AG20443 (cell line): Measurements from ENCODE around the gene FBLN7.
"Not testable (repeated sequence)": the region's sequence is repeated elsewhere in the genome, so short reads cannot be mapped to it uniquely, and the experiment has no call there.

Experiments
- DNase-seq: peaks from one replicate; pipeline ENCODE4 v3.0.0; 2012; ENCODE audit warnings: low spot score, mixed read lengths

FBLN7 gene

DNA sequence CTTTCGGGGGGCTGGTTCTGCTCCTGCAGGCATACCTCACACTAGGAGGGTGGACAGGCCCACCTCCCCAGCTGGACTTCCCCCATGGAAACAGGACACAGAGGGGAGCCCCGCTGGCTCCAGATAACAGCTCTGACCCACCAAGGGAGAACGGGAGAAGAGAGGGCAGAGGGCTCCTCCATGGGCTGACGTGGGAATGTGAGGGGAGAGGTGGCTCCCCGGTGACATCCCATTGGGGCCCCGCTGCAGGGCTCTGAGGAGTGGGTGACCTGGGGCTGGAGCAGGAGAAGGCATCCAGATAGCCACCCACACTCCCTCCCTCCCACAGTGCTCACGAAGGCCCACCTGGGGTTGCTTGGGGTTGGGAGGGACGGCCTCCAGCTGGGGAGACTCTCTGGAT lies 45.9 kb downstream of the FBLN7 start:
- no peak for DNase-seq

DNA sequence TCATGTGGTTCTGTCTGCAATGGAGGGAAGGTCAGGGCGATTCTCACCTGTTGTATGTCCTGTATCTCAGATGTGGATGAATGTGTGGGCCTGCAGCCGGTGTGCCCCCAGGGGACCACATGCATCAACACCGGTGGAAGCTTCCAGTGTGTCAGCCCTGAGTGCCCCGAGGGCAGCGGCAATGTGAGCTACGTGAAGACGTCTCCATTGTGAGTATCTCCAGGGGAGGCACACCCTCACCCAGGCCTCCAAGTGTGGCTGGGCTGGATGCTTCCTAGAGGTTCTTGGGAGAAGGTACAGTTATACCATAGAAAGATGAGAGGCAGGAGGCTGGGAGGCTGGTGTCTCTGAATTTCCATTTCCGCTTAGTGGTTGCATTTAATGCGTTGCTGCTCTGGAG lies 46.9 kb downstream of the FBLN7 start:
- no peak for DNase-seq

DNA sequence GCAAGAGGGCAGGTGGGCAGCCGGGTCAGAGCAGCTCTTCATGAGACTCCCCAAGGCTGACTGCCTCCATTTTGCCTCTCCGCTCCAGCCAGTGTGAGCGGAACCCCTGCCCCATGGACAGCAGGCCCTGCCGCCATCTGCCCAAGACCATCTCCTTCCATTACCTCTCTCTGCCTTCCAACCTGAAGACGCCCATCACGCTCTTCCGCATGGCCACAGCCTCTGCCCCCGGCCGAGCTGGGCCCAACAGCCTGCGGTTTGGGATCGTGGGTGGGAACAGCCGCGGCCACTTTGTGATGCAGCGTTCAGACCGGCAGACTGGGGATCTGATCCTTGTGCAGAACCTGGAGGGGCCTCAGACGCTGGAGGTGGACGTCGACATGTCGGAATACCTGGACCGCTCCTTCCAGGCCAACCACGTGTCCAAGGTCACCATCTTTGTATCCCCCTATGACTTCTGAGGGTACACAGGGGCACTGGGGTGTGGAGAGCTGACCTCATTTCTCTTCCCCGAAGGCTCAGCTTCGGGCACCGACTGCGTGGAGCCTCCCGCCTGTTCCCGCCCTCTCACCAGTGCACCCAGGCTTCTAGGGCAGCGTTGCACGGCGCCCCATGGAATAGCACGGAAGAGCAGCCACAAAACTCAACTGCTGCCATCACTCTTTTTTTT lies 49.0 kb downstream of the FBLN7 start:
- DNase-seq, result no peak

DNA sequence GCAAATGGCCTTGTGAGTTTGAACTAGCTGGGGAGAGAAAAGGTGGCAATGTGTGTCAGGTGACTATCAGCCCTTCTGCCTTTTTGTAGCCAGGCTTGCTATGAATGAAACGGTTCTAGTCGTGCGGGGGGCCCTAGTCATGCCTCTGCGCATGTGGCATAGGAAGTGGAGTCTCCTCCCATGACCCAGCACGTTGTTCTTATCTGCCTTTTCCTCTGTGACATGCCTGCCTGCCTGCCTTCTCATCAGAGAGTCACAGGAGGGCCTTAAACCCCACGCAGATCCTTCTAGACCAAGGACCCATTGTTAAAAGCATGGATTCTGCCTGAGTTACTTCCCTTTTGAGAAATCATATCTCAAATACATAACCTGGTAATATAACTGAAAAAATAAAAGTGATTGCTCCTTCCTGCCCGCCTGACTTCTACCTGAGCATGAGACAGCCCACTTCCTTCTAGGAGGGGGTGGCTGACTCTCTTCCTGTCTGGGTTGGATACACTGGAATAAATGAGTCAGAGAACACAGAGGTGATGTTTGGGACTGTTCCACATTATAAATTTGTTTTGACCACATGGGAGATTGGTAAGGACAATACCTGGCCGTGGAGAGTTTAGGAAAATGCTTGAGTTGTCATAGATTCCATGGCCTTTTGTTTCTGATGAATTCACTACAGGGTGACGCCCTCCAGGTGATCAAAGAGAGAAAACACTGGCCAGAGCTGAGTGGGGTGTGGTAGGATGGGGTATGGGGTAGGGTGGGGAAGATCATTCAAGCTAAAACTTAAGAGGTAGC lies 49.8 kb downstream of the FBLN7 start:
- no peak for DNase-seq

DNA sequence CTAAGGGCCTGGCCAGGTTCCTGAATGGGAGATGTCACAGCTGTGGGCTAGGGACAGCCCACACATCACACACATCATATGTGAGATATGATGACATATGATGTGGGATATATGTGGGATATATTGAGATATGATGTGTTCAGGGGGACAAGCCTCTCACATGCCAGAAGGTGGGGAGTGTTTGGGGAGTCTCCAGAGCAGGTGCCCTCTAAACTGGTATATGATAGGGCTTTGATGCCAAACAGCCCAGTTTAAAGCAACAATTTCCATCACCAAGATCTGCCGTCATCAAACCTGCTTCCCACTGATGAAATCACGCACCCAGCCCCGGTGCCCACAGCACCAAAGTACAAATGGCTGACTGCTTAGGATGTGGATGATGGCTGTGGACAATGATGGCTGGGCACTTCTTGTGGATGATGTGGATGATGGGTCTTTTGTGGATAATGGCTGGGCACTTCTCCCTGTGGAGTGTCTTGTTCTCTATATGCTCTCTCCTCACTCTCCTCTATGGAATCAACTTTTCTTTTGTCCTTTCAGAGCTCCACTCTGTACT lies 50.9 kb downstream of the FBLN7 start:
- no peak for DNase-seq

DNA sequence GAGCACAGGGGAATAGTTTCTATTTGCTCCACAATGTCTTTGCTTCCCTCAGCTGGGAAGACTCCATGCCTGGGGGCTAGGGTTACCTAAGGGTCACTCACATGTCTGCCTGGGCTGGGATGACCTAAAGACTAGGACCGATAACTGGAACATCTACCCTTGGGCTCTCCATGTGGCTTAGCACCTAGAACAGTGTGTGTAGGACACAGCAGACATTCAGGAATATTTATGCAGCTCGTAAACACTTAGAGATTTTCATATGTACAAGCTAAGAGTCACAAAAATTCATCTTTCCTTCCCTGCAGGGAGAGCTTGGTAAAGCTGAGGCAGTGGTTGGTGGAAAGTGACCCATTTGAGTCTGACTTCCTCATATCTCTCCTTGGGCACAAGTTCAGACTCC lies 55.8 kb downstream of the FBLN7 start:
- no peak for DNase-seq

DNA sequence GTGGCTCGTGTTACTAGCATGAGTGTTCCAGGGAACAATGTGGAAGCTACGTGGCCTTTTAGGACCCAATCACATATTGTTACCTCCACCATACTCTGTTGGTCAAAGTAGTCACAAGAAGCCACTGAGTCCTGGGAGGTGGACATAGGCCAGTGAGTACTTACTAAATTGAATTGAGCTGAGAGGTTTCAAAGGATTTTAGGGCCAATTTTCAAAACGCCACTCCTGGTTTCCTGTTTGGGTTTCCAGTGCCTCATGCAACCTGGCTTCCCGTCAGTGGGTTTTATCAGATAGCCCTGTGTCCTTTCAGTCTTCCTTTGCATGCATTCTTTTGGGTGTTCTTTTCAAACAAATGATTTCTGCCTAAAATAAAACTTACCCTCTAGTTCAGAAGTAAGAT lies 56.3 kb downstream of the FBLN7 start:
- DNase-seq, result no peak

DNA sequence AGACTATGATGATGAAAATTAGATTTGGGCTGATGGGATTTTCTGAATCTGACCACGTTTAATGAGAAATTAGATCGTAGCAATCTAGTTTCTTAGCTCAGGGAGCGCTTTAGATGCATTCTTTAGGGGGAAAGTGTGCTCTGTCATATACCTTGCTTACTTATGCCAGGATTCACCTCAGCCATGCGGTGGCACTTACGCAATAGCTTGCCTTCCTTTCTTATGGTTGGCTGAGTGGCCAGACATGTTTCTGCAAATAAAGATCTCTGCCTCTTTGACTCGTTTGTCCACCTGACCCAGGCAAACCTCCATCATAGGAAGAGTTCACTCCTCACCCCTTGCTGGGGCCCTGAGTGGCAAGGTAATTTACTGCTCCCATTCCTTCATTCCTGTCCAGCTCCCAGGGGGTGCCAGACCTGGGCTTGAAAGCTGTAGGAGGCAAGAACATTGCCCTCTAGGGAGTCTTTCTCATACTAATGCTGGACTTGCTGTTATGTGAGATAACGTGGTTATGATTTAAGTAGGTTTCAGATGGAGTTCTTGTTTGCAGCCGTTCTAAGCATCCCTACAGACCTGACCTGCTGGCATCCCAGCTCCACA lies 57.1 kb downstream of the FBLN7 start:
- DNase-seq, result no peak

DNA sequence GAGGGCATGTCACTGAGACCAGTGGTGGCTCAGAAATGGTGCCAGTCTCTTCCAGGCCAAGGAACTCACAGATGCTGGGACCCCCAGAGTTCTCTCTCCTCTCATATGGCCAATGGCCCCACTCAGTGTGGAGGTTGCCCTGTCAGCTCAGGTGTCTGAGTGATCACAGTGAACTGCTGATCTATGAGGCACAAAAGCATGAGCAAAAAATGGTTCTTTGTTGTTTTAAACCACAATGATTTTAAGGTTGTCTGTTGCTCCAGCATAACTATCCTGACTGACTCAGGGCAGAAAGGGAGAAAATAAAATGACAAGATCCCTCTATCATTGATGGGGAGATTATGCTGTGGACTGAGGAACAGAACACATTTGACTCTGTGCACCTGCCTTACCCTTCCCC lies 57.8 kb downstream of the FBLN7 start:
- no peak for DNase-seq

DNA sequence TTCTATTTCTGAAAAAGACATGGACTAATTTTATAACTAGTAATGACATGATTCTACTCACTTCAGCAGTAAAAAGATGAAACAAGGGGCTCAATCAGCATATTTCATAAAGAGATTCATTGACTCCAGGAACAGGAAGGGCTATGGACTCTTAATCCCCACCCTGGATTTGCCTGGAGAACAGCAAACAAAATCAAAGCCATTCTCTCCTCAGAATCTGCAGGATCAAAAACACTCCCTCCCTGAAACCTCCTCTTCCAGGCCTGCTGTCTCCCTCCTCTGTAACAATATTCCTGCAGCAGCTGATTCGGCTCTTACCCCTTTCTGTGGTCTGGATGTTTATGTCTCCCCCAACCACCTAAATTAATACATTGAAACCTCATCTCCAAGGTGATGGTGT lies 59.7 kb downstream of the FBLN7 start:
- no peak for DNase-seq

DNA sequence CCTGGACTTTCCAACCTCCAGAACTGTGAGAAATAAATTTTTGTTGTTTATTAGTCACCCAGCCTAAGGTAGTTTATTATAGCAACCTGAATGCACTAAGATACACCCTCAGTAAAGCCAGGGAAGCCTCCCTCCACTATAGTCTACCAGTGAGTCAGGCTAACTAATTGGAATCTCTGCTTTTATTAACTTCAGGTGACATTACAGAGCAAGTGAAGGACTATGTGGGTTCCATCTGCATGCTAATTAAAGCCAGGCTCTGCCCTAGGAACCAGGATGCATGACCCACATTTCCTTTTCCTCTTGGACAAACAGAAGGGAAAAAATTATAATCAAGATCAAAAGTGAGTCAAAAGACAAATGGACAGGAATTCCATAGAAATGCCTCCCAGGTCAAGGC lies 60.6 kb downstream of the FBLN7 start:
- DNase-seq, result peak; percentile 33

DNA sequence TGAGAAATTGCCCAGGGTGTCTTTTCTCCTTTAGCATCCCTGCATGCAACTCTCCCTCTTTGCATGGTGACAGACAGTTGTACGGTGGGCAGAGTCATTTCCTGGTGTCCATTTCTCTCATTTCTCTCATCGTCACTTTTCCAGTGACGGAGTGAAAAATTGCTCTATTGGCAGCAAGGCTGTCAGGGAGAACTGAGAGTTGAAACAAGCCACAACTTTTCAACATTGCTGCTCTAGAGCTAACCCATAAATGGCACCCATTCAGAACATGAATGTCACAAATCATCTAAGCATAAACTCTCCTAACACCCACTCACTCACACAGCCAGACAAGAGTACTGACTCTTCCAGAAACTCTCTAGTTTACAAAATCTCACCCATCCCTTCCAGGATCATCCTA lies 61.0 kb downstream of the FBLN7 start:
- no peak for DNase-seq

DNA sequence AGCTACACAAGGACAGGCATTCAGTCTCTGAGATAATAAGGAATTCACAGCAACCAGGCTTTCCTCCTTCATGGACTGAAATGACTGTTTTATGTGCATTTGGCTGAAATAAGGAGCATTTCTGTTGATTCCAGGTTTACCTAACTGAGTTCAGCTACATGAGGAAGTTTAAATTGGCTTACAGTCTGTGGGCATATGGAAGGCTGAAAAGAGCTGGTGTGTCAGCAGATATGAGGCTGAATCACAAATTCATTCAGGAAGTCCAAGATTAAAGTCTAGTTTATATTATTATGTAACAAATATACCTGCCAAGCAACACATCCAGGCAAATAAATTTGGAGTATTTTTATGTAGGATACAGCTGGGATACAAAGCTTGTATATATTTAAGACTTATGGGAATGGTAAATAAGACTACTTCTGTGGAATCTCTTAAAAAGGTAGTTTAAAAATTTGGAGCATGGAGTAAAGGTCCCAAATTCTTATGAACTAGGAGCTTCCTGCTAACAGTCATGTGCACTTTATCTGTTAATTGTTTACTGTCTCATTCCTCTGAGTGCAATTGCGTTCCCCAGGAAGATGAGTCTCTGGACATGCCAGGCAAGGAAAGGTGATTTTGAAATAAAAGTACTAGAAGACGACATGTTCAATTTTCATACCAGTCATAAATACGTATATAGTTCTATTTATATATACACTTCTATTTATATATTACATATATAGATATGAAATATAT lies 63.7 kb downstream of the FBLN7 start:
- no peak for DNase-seq

DNA sequence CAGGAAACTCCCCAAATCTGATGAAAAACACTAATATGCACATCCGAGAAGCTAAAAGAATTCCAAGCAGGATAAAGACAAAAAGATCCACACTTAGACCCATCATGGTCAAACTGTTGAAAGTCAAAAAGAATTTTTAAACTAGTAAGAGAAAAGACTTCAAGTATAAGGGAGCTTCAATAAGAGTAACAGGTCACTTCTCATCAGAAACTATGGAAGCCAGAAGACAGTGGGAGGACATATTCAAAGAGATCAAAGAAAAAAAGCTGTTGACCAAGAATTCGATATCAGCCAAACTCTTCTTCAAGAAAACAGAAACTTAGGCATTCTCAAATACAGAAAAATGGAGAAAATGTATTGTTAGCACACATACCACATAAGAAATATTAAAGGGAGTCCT lies 66.2 kb downstream of the FBLN7 start:
- no peak for DNase-seq

DNA sequence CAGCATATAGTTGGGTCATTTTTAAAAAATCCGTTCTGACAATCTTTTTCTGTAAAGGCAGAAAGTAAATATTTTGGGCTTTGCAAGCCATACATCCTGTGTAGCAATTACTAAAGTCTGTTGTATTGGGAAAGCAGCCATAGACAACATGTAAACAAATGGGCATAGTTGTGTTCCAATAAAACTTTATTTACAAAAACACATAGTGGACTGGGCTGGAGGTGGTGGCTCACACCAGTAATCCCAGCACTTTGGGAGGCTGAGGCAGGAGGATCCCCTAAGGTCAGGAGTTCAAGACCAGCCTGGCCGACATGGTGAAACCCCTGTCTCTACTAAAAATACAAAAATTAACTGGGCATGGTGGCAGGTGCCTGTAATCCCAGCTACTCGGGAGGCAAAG lies 69.7 kb downstream of the FBLN7 start:
- not testable (repeated sequence) for DNase-seq

DNA sequence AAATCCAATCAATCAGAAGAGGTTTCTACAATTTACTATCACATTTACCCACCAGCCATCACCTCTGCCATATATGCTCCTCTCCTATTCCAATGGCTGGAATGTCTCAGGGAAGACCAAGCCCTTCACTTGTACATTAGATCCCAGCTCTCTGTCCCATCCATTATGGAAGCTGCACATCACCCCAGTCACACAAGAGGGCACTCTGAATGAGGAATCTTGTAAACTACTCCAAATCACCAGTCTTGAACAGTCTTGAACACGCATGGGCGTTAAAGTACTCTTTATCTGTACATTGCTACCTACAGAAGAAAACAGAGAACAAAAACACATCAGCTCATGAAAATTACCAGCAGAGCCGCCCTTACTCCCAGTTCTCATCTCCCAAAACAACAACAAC lies 78.0 kb downstream of the FBLN7 start:
- no peak for DNase-seq

DNA sequence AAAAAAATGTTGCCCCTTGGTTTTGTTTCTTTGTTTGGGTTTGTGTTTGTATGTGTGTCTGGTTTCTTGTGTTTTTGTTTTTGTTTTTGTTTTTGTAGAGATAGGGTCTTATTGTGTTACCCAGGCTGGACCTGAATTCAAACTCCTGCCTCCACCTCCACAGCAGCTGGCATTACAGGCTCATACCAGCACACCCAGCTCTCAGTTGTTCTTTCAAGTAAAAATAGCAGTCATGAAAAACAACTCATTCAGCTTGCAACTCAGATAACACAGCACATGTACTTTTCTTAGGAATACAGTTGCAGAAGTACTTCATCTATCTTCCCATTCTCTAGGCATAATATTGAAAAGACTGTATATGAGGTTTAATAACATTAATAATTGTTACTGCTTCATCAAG lies 79.7 kb downstream of the FBLN7 start:
- DNase-seq, result no peak

DNA sequence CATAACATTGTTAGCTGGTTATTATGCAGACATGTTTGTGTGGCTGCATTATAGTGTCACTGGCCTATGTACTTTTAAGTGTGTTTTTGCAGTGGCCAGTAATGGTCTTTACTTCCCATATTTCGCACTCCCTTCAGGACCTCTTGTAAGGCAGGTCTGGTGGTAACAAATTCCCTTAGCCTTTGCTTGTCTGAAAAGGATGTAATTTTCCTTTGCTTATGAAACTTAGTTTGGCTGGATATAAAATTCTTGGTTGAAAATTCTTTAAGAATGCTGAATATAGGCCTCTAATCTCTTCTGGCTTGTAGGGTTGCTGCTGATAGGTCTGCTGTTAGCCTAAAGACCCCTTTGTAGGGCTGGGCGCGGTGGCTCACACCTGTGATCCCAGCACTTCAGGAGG lies 82.0 kb downstream of the FBLN7 start:
- DNase-seq, result no peak

DNA sequence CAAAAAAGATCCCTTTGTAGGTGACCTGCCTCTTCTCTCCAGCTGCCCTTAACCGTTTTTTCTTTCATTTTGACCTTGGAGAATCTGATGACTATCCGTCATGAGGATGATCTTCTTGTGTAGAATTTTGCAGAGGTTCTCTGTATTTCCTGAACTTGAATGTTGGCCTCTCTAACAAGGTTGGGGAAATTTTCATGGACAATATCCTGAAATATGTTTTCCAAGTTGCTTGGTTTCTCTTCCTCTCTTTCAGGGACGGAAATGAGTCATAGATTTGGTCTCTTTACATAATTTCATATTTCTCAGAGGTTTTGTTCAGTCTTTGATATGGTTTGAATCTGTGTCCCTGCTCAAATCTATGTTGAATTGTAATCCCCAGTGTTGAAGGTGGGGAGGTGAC lies 82.6 kb downstream of the FBLN7 start:
- no peak for DNase-seq

DNA sequence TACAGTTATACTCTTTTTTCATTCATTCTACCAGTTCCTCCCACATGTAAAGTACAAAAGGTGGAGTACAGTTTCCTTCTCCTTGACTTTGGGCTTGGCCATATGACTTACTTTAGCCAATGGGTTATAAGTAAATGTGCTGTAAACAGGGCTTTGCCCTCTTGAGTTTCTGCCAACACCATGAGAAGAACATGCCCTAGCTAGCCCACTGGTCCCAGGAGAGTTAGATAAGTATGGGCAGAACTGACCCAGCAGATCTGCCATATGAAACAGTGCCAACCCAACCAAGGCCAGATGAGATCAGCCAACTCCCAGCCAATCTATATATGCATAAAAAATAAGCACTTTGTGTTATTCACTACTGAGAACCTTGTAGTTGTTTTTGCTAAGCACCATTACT lies 91.2 kb downstream of the FBLN7 start:
- DNase-seq, result no peak

DNA sequence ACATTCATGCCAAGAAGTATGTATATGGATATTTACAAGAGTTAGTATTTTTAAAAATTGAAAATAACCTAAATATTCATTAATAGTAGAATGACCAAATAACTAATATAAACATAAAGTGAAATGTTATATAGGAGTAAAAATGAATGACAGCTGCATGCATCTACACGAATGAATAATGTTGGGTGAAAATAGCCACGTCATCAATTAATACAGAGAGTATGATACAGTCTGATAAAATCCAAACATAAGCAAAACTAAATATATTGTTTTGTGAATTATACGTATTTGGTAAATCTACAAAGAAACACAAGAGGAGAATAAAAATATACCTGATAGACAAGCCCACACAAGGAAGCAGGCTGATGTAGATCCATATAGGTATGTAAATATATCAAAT lies 92.2 kb downstream of the FBLN7 start:
- DNase-seq, result no peak
